Upper lobe of right lung (tissue), 1 donor: ENCODE measurements around the gene FADS6. TPM values are rescaled to one million over a fixed set of nuclear protein-coding genes. Genes with fewer than 3 reads are reported as not detected.
A peak's percentile ranks its signal among the peaks of the same experiment; 100 is the strongest.

Experiments
- ATAC-seq: fragments of 200-7000 bp; cut with Tn5 transposase; one replicate; pipeline ENCODE4 v1.9.1; 2020; ENCODE audit warnings: mild to moderate bottlenecking, moderate library complexity
- DNase-seq: peaks from one replicate; pipeline ENCODE4 v3.0.0-alpha.2; 2020
- H3K27ac ChIP-seq: fragments of 200-600 bp; one replicate; pipeline ENCODE4 v1.8.0; 2022
- H3K27me3 ChIP-seq: fragments of 200-600 bp; one replicate; pipeline ENCODE4 v1.8.0; 2022; ENCODE audit warnings: mild to moderate bottlenecking
- H3K36me3 ChIP-seq: fragments of 200-600 bp; one replicate; pipeline ENCODE4 v1.8.0; 2022
- H3K4me1 ChIP-seq: fragments of 200-600 bp; one replicate; pipeline ENCODE4 v1.8.0; 2022
- H3K4me3 ChIP-seq: fragments of 200-600 bp; one replicate; pipeline ENCODE4 v1.8.0; 2022; ENCODE audit warnings: mild to moderate bottlenecking
- H3K9me3 ChIP-seq: fragments of 200-600 bp; one replicate; pipeline ENCODE4 v1.8.0; 2022
- intact Hi-C: fragments of 100-400 bp; cut with DNase I; formaldehyde crosslinking; loops from one replicate; pipeline ENCODE4 v1.11.0; 2022
- total RNA-seq: library from RNA; stranded (reverse); fragmentation: NEBNext Ultra II Directional; extraction: Animal tissue kit (Norgen Biotek cat#: 25700); gene quantifications from one replicate; pipeline ENCODE4 v1.2.1, GENCODE V29; 2021
- TF ChIP-seq, protein P1 (sequence below): fragments of 200-600 bp; IDR thresholded peaks from one replicate; pipeline ENCODE4 v1.8.0; 2022; ENCODE audit warnings: antibody characterized with exemption
- donor health status: DM: no; HTN: yes; CAD: no; lungs with severe emphysema.

Gene FADS6
- total RNA-seq, 1 donor from 2014 or later, result not detected

DNA sequence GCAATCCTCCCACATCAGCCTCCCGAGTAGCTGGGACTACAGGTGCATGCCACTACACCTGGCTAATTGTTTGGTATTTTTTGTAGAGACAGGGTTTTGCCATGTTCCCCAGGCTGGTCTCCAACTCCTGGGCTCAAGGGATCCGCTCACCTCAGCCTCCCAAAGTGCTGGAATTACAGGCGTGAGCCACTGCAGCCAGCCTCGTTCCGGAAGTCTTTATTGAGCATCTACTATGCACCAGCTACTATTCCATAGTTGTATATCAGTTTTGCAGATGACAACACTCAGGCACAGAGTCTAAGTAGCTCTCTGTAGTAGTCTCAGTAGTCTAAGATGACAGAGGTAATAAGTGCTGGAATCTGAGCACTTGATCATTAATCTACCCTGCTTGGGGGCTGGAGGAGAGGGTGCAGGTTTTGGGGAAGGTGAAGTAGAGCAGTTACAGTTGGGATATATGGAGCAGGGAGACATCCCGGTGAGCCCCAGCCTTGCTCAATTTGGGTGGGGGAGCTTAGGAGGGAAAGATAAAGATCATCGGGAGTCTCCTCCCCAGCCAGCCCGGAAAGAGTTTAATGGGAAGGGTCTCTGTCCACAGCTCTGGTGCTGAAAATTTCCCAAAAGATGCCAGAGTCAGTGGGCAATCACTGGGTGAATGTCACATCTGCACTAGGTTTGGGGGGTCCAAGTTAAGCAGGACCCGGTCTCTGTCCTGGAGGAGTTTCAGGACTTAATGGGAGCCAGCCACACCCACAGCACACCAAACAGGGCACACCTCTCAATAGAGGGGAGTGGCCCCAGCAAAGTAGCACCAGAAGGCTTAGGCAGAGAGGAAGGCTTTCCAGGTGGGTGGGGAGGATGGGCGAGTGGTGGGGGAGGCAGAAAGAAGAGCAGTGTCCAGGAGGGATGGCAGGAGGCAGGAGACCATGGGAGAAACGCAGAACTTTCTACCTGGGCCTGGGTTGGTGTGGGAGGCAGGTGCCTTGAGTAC is 43.9 kb upstream of the FADS6 start:
- ATAC-seq (no peak), DNase-seq (no peak)
- H3K4me3 ChIP-seq, result no peak overlapping the region
- H3K36me3 ChIP-seq, result no peaks in the 10 kb centered on the region
- intact Hi-C loops, result no loop called here
- no peaks in the 10 kb centered on the region for H3K4me1 ChIP-seq
- H3K9me3 ChIP-seq, result no peaks in the 10 kb centered on the region
- TF ChIP-seq, protein P1, sequence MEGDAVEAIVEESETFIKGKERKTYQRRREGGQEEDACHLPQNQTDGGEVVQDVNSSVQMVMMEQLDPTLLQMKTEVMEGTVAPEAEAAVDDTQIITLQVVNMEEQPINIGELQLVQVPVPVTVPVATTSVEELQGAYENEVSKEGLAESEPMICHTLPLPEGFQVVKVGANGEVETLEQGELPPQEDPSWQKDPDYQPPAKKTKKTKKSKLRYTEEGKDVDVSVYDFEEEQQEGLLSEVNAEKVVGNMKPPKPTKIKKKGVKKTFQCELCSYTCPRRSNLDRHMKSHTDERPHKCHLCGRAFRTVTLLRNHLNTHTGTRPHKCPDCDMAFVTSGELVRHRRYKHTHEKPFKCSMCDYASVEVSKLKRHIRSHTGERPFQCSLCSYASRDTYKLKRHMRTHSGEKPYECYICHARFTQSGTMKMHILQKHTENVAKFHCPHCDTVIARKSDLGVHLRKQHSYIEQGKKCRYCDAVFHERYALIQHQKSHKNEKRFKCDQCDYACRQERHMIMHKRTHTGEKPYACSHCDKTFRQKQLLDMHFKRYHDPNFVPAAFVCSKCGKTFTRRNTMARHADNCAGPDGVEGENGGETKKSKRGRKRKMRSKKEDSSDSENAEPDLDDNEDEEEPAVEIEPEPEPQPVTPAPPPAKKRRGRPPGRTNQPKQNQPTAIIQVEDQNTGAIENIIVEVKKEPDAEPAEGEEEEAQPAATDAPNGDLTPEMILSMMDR, result no peak
- no peak overlapping the region for H3K27ac ChIP-seq
- peaks cover 75% of the 10 kb centered on the region for H3K27me3 ChIP-seq

DNA sequence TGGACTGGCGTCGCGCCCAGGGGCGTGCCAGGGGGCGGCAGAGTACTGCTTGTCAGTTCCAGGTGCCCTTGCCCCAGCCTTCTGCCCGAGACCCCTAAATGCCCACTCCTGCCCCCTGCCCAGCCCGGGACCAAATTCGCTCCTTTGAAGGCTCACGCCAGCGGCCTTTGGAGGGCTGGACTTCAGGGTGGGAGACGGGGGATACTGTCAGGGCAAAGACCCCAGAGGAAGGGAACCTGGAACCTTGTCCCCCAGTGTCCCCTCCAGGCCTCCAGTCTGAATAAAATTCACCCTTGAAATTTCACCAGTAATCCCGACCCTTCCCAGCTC is 43.0 kb upstream of the FADS6 start:
- intact Hi-C loops, result no loop called here
- TF ChIP-seq, protein P1, result no peak
- H3K4me1 ChIP-seq, result no peaks in the 10 kb centered on the region
- H3K27me3 ChIP-seq, result peaks cover 68% of the 10 kb centered on the region
- H3K27ac ChIP-seq, result no peak overlapping the region
- DNase-seq (no peak), ATAC-seq (no peak)
- H3K36me3 ChIP-seq, result no peaks in the 10 kb centered on the region
- no peak overlapping the region for H3K4me3 ChIP-seq
- no peaks in the 10 kb centered on the region for H3K9me3 ChIP-seq

DNA sequence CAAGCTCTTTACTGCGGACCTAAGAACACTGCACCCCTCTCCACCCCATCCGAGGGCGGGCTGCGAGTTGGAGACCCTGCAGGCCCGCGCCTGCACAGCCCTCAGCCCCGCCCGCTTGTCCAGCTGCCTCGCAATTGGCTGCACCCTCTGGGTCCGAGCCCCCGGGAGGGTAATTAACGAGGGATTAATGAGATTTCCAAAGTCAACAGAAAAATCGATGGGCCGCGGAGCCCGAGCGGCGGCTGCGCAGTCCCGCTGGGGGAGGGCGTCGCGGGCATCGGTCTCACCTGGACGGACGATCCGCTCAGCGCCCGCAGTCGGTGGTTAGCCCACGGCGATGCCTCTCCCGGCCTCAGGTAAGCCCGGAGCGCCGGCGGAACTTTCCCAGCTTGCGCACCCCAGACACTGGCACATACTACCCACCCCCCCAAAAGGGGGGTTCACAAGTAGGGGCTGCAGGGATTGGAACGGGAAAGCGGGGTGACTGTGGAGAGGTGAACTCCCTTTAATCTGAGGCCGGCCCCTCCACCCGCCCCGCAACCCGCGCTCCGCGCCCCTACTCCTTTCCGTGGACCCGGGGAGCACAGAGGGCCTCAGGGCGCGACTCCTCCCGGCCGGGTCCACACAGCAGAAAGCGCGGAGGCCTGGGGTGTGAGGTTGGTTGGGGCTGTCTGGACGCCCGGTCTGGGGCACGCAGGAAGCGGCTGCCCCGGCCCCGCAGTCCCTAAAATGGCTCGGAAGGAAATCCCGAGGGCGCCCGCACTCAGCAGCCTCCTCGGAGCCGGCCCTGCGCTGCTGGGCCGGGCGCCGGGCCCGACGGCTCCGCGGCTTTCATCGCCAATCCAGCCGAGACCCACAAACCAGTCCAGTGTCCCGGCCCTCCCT is 42.4 kb upstream of the FADS6 start, which contains the start of gene OTOP3:
Gene OTOP3 (plus strand): TSS at position 314 of the 885 bp plus-strand sequence. CDS start 24 bp downstream, at position 338.
- H3K27me3 ChIP-seq, result peaks cover 63% of the 10 kb centered on the region
- no peak for ATAC-seq
- H3K4me3 ChIP-seq, result no peak within 1 kb of the TSS
- H3K4me1 ChIP-seq, result no peaks in the 10 kb centered on the region
- TF ChIP-seq, protein P1, result no peak
- H3K27ac ChIP-seq, result no peak within 1 kb of the TSS
- H3K36me3 ChIP-seq, result no peaks in the 10 kb centered on the region
- H3K9me3 ChIP-seq, result no peaks in the 10 kb centered on the region
- intact Hi-C loops, result no loop called here
- DNase-seq, result no peak

DNA sequence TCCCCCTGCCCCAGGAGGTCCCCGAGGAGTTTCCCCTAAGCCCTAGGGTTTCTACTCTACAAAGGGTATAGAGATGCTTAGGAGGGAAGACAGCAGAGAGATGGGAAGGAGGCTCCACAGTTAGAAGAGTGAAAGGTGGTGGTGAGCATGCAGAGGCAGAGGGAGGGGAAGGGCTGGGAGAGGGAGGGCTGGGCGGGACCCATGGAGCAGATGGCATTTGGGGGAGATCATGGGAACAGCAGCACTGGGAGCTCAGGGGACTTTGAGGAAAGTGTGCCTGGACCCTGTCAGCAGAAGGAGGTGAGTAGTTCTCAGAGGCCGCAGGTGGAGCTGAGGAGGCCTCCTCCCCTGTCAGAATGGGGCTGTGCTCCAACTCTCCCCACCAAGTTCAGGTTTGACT is 41.6 kb upstream of the FADS6 start:
- intact Hi-C loops, result no loop called here
- no peak for ATAC-seq
- H3K27me3 ChIP-seq, result peaks cover 58% of the 10 kb centered on the region
- TF ChIP-seq, protein P1, result no peak
- no peak overlapping the region for H3K4me3 ChIP-seq
- no peaks in the 10 kb centered on the region for H3K4me1 ChIP-seq
- no peak overlapping the region for H3K27ac ChIP-seq
- H3K9me3 ChIP-seq, result no peaks in the 10 kb centered on the region
- no peak for DNase-seq
- no peaks in the 10 kb centered on the region for H3K36me3 ChIP-seq

DNA sequence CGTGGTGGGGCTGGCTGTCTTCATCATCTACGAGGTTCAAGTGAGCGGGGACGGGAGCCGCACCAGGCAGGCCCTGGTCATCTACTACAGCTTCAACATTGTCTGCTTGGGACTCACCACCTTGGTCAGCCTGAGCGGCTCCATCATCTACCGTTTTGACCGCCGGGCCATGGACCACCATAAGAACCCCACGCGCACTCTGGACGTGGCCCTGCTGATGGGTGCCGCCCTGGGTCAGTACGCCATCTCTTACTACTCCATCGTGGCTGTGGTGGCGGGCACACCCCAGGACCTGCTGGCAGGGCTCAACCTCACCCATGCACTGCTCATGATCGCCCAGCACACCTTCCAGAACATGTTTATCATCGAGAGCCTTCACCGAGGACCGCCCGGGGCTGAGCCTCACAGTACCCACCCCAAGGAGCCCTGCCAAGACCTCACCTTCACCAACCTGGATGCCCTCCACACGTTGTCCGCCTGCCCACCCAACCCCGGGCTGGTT is 37.2 kb upstream of the FADS6 start:
- peak; percentile 20 for ATAC-seq
- H3K36me3 ChIP-seq, result no peaks in the 10 kb centered on the region
- no peaks in the 10 kb centered on the region for H3K9me3 ChIP-seq
- H3K27ac ChIP-seq, result no peak overlapping the region
- H3K4me1 ChIP-seq, result no peaks in the 10 kb centered on the region
- TF ChIP-seq, protein P1, result no peak
- H3K27me3 ChIP-seq, result peaks cover 46% of the 10 kb centered on the region
- DNase-seq, result no peak
- H3K4me3 ChIP-seq, result no peak overlapping the region
- intact Hi-C loops, result no loop called here
